Epithelial cell of proximal tubule (primary cell): ENCODE results near the gene PCMTD2. TPM values are rescaled to one million over a fixed set of nuclear protein-coding genes. Genes with fewer than 3 reads are reported as not detected.

Experiments
- DNase-seq: peaks from one replicate; pipeline ENCODE4 v3.0.0-alpha.2; 2011; ENCODE audit warnings: low read depth
- H3K4me3 ChIP-seq: 2 replicates; pipeline ENCODE4 v1.5.1; 2011; ENCODE audit warnings: low read depth, mild to moderate bottlenecking, low read length
- total RNA-seq: library from RNA; depleted of rRNA; stranded (reverse); fragments of >200 nt; gene quantifications from 2 replicates; pipeline ENCODE4 v1.2.3, GENCODE V29; 2015
- TF ChIP-seq, protein P1 (sequence below): conservative IDR thresholded peaks from 2 replicates; pipeline ENCODE4 v1.5.1; 2012; ENCODE audit warnings: low read depth, mild to moderate bottlenecking, low read length

PCMTD2 gene
- total RNA-seq, 1 donor from 2014 or later, result 44.7 TPM

- no peak for DNase-seq
- TF ChIP-seq, protein P1, sequence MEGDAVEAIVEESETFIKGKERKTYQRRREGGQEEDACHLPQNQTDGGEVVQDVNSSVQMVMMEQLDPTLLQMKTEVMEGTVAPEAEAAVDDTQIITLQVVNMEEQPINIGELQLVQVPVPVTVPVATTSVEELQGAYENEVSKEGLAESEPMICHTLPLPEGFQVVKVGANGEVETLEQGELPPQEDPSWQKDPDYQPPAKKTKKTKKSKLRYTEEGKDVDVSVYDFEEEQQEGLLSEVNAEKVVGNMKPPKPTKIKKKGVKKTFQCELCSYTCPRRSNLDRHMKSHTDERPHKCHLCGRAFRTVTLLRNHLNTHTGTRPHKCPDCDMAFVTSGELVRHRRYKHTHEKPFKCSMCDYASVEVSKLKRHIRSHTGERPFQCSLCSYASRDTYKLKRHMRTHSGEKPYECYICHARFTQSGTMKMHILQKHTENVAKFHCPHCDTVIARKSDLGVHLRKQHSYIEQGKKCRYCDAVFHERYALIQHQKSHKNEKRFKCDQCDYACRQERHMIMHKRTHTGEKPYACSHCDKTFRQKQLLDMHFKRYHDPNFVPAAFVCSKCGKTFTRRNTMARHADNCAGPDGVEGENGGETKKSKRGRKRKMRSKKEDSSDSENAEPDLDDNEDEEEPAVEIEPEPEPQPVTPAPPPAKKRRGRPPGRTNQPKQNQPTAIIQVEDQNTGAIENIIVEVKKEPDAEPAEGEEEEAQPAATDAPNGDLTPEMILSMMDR, result no peak
- H3K4me3 ChIP-seq, result no peak overlapping the region
Observed at GRCh38 chr20:64228751-64229506, 26.6 kb upstream of the PCMTD2 start.

GRCh38 chr20:64229507-64230061 lies 26.0 kb upstream of the PCMTD2 start:
- no peak overlapping the region for H3K4me3 ChIP-seq
- no peak for DNase-seq
- TF ChIP-seq, protein P1, result no peak

DNA sequence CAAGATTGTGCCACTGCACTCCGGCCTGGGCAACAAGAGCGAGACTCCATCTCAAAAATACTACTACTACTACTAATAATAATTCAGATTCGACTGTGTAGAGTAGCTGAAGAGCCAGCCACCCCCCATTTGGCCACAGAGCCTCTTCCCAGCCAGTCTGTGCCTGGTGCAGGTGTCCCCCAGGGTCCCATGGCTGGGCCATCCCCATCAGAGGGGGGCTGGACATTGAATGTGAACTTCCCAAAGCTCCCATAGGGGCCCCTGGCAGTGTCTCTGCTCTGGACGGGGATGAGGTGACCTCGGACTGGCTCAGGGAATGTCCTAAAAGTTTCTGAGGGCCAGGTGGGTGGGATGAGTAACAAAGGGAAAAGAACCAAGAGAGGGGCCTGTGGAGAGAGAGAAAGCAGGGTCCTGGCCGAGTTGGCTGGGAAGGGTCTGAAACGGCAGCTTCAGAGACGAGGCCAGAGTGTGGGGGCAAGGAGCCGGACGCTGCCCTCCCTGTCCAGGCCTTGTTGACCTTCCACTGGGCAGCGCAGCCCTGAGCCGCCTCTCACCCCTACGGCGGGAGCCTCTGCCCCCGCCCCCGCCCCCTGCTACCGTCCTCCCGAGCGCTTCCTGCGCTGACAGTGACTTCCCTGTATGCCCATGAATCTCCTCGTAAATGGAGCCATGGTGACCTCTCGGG lies 24.9 kb upstream of the PCMTD2 start:
- DNase-seq, result no peak
- H3K4me3 ChIP-seq, result no peak overlapping the region
- TF ChIP-seq, protein P1, result no peak

- no peak overlapping the region for H3K4me3 ChIP-seq
- TF ChIP-seq, protein P1, result no peak
- no peak for DNase-seq
Observed at GRCh38 chr20:64231621-64232550, 23.7 kb upstream of the PCMTD2 start.

- no peak overlapping the region for H3K4me3 ChIP-seq
- DNase-seq, result no peak
- TF ChIP-seq, protein P1, result no peak
Observed at GRCh38 chr20:64232794-64233193, 22.8 kb upstream of the PCMTD2 start.

- TF ChIP-seq, protein P1, result no peak
- H3K4me3 ChIP-seq, result no peak overlapping the region
- no peak for DNase-seq
Observed at GRCh38 chr20:64233725-64234124, 21.8 kb upstream of the PCMTD2 start.
